ENCODE data around the gene TCF7. TPM values are rescaled to one million over a fixed set of nuclear protein-coding genes. Genes with fewer than 3 reads are reported as not detected.
A peak's percentile ranks its signal among the peaks of the same experiment; 100 is the strongest.

TCF7 gene
- total RNA-seq, 1 donor from 2014 or later: 11.7 TPM

DNA sequence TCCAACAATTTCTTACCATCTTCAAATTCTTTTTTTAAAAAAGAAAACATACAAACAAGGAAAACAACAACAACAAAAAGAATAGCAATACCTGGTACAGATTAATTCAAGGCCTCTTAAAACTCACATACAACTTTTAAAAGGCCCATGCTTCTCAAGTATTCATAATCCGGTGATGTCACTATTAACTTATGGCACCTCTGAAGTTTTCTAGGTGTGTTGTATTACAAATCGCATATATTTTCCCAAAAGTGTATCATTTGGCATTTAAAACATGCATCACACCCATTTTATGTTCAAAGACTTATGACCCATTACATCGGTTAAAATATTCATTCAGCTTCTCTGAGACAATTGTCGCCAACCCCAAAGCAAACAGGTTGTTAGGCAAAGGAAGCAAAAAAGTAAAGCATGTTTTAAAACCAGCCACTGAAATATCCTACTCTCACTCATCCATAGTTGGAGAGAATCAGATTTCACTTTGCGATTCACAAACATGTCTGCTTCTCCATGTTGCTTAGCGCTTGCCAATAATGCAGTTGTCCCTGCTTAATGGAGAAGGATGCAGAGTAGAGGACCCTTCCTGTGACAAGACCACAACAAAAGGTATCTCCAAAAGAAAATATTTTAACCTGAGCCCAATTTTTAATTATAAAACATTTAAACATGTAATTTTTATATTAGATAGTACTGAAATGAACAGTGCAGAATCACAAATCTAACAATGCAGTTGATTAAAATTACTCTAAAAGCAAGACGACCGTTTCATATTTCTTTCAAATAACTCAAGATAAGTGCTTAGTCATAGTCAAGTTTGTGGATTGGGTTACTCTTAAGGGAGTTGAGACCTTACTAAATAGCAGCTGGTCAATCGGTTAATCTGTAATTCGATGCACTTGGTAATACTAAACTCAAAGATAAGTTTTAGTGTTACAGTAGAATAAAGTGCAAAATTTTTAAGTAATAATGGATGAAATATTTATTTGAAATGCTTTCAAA is 60.7 kb downstream of the TCF7 start:
- DNase-seq (ENCODE audit: extremely low spot score, unreplicated experiment): no peak
- H3K9me3 Mint-ChIP-seq: no peaks in the 10 kb centered on the region
- peak overlapping the region; percentile 94 for H3K27ac Mint-ChIP-seq
- H3K36me3 Mint-ChIP-seq: peaks cover 26% of the 10 kb centered on the region
- TF ChIP-seq, protein P1, sequence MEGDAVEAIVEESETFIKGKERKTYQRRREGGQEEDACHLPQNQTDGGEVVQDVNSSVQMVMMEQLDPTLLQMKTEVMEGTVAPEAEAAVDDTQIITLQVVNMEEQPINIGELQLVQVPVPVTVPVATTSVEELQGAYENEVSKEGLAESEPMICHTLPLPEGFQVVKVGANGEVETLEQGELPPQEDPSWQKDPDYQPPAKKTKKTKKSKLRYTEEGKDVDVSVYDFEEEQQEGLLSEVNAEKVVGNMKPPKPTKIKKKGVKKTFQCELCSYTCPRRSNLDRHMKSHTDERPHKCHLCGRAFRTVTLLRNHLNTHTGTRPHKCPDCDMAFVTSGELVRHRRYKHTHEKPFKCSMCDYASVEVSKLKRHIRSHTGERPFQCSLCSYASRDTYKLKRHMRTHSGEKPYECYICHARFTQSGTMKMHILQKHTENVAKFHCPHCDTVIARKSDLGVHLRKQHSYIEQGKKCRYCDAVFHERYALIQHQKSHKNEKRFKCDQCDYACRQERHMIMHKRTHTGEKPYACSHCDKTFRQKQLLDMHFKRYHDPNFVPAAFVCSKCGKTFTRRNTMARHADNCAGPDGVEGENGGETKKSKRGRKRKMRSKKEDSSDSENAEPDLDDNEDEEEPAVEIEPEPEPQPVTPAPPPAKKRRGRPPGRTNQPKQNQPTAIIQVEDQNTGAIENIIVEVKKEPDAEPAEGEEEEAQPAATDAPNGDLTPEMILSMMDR (conservative IDR thresholded peaks at IDR 0.05): no peak
- no peaks in the 10 kb centered on the region for H3K27me3 Mint-ChIP-seq
- H3K4me1 Mint-ChIP-seq (ENCODE audit: unreplicated experiment): peaks cover 12% of the 10 kb centered on the region
- peak overlapping the region; percentile 93 for H3K4me3 Mint-ChIP-seq

DNA sequence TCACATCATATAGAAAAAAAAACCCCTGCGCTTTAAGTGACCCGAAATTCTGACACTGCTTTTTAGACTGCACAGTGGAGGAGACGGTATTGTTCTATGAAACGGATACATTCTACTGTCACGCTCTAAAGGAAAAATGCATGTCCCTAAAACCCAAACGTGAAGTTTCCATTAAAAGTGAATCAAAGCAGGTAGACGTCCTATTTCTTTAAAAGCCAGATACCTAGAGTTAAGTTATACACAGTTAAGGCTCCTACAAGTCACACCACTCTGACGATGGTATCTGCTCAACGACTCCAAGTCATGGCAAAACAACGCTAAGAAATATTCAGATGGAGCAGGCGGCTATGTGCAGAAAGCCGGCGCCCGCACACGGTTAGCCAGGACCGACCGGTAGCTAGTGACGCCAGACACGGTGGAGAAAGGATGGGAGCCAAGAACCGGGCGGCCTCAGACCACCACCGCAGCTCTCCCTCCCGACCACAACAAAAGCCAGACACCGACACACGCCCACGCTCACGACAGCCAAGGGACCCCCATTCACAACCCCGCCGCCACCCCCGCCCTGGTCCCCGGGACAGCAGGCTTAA is 61.5 kb downstream of the TCF7 start:
- Mint-ChIP-seq H3K27ac (peak overlapping the region; percentile 94), H3K36me3 (peaks cover 18% of the 10 kb centered on the region), H3K4me1 (ENCODE audit: unreplicated experiment) (peaks cover 12% of the 10 kb centered on the region), H3K27me3 (no peaks in the 10 kb centered on the region), H3K9me3 (no peaks in the 10 kb centered on the region), H3K4me3 (peak overlapping the region; percentile 93)
- DNase-seq (ENCODE audit: extremely low spot score, unreplicated experiment): no peak
- TF ChIP-seq, protein P1 (conservative IDR thresholded peaks at IDR 0.05): no peak

DNA sequence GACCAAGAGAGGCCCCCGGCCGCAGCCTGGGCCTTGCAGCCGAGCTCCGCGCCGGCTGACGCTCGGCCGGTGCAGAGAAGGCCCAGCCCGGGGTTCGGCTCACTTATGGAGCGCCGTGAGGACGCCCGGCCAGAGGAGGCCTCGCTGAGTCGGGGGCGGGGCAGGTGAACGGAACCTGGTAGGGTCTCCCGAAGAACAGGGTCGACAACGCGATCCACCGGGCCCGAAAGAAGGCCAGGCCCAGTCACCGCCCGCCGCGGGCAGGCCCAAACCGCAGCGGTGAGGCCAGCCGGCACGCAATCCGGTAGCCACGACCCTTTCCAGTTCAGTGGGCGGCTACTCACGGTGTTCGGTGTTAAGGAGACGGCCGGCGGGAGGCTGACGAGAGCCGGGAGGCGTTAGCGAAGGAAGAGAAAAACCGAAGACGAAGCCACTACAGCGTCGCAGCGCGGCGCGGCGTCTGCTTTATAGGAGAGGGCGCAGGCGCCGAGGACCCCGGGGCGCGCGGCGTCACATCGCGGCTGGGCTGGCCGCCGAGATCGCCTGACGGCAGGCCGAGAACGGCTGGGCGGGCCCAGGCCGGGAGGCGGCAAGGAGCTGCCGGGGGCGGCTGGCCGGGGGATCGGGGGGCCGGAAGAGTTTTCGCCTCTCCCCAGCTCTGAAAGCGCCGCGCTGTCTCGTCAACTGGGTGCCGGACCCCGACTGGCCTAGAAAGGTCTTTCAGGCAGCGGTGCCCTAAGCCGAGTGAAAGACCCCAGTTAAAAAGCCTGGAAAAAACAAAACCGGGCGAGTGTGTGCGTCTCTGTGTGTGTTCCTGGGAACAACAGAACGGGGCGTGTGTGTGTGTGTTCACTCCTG is 62.3 kb downstream of the TCF7 start, which contains the start of gene SKP1:
Gene SKP1 (minus strand): TSS at position 440 of the 858 bp plus-strand sequence. CDS start 2,928 bp downstream, outside the sequence.
- TF ChIP-seq, protein P1 (conservative IDR thresholded peaks at IDR 0.05): no peak
- Mint-ChIP-seq H3K36me3 (peaks cover 12% of the 10 kb centered on the region), H3K27me3 (no peaks in the 10 kb centered on the region), H3K9me3 (no peaks in the 10 kb centered on the region), H3K27ac (peak within 1 kb of the TSS; percentile 94), H3K4me1 (ENCODE audit: unreplicated experiment) (peaks cover 12% of the 10 kb centered on the region), H3K4me3 (peak within 1 kb of the TSS; percentile 93)
- DNase-seq (ENCODE audit: extremely low spot score, unreplicated experiment): peak; percentile 90

DNA sequence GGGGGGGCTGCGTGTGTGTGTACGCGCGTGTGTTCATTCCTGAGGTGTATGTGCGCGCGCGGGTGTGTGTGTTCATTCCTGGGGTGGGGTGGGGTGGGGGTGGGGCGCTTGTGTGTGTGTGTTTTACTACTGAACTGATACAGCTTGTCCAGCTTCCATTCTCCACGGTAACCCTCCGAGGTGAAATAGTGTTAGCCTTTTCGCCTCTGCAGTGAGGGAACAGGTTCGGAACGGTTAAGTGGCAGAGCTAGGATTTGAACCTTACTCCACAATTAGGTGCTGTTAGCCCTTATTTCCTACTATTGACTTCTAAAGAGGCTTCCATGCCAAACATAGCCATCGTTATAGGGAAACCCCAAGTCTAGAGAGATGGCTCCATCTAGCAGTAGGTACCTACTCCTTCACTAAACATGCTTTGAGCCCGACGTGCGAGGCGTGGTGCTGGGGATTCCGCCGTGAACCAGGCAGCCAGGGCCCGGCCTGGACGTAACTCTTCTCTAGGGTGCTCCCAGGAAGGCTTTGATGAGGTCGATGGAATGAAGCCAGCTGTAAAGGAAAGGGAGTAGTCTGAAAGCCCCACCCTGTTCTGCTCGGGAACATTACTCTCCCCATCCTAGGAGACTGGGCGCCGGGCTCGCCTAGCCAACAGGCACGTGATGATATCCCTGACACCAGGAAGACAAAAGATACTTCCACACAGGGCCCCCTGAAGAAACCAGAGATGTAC is 63.1 kb downstream of the TCF7 start:
- TF ChIP-seq, protein P1 (conservative IDR thresholded peaks at IDR 0.05): no peak
- DNase-seq (ENCODE audit: extremely low spot score, unreplicated experiment): no peak
- peak overlapping the region; percentile 93 for H3K4me3 Mint-ChIP-seq
- no peaks in the 10 kb centered on the region for H3K27me3 Mint-ChIP-seq
- peaks cover 6% of the 10 kb centered on the region for H3K36me3 Mint-ChIP-seq
- H3K27ac Mint-ChIP-seq: peak overlapping the region; percentile 94
- H3K9me3 Mint-ChIP-seq: no peaks in the 10 kb centered on the region
- H3K4me1 Mint-ChIP-seq (ENCODE audit: unreplicated experiment): peaks cover 12% of the 10 kb centered on the region

DNA sequence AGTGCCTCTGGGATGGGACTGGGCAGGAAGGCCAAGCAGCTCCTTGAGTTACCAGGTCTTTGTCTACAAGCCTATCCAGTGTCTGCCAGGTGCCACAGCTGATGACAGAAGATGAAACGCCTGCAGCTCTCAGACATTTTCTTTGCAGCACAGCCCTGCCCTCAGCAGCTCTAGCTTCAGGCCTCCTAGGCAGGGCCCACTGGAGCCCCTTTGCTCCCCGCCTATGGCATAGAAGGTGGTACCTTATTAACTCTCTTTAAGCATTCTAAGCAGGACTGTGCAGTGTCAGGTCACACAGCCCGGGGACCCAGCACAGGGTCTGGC is 63.6 kb downstream of the TCF7 start:
- peak overlapping the region; percentile 94 for H3K27ac Mint-ChIP-seq

More for the DNA sequence above, 63.6 kb downstream of the TCF7 start:
- TF ChIP-seq, protein P1 (conservative IDR thresholded peaks at IDR 0.05): no peak
- Mint-ChIP-seq H3K9me3 (no peaks in the 10 kb centered on the region), H3K36me3 (peaks cover 5% of the 10 kb centered on the region), H3K4me3 (peak overlapping the region; percentile 93), H3K27me3 (no peaks in the 10 kb centered on the region), H3K4me1 (ENCODE audit: unreplicated experiment) (peaks cover 12% of the 10 kb centered on the region)
- no peak for DNase-seq (ENCODE audit: extremely low spot score, unreplicated experiment)
